NOMO-1 treated with dmso at 0.1 percent for 144 hours (cell line): ENCODE results near the gene GANC.

Experiments used
- DNase-seq: peaks from one replicate; lab custom pipeline; 2025; ENCODE audit not compliant: unreplicated experiment; lab: John Stamatoyannopoulos, UW

GANC gene

GRCh38 chr15:42375252-42375651 lies 102.3 kb downstream of the GANC start:
- no peak for DNase-seq

DNA sequence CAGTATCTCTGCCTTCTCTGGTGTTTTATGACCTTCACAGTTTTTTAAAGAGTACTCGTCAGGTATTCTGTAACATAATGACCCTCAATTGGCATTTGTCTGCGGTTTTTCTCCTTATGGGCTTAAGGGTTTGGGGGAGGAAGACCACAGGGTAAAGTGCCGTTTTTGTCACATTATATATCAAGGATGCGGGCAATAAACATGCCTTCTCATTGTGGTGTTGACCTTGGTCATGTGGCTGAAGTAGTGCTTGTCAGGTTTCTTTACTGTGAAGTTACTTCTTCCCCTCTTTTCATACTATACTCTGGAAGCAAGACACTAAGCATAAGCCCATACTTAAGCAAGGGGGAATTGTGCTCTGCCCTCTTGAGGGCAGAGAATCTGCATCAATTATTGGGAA lies 102.9 kb downstream of the GANC start:
- DNase-seq: no peak

- DNase-seq: no peak
Measured at GRCh38 chr15:42378011-42378410, 105.0 kb downstream of the GANC start.

GRCh38 chr15:42384597-42384996 lies 111.6 kb downstream of the GANC start:
- DNase-seq: no peak

DNA sequence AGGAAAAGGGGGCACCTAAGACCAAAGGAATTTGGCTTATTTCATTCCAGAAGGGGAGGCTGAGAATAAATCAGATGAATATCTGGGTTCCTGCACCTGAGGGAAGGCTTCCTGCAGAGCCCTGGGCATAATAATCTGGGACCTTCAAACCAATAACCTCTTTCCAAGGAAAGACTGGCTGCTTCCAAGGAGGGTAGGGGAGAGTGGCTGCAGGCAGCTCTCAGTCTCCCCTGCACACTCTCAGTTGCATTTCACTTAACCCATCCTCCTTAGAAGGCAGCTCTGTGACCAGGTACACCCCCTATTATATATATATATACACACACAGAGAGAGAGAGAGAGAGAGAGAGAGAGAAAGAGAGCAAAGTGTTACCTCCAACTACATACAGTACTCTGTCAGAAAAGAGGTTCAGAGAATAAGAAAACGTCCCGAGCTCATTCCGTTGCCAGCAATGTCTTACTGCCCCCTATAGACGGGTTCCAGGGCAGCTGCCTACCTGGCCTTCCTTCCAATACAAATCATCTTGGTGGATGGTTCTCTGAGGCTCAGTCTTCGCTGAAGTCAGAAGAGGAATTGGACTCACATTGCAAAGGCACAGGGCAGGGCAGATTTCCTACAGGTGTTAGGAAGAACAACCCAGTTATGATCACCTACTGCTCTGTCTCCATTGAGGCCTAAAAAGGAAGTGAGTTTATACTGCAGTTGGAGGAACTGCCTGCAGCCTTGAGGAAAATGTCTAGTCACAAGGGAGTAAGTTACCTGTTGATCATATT lies 112.4 kb downstream of the GANC start:
- no peak for DNase-seq

DNA sequence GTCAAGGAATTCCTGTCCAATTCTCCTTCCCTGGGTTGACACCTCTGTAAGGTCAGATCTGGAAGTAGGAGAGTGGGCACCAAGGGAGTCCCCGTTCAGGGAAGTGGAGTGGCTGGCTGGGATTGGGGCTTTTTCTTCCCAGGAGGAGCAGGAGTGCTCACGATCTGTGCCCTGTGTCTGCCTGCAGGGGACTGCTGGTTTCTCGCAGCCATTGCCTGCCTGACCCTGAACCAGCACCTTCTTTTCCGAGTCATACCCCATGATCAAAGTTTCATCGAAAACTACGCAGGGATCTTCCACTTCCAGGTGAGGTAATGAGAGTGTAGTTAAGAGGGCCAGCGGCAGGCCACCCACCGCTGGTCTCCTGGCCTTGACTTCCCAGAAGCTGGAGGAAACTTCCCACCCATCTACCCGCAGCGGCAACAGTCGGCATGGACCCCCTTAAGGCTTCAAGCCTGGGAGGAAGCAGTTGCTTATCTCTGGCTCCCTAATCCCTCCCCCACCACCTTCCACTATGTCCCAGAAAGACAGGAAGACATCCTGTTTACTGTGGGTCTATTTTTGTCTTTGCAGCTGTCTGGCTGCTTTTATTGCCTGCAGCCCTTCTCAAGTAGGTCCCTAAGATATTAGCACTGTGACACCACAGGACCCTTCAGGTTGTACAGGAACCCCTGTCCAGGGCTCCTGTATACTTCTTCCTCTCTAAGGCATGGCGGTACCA lies 113.1 kb downstream of the GANC start:
- DNase-seq: no peak

GRCh38 chr15:42387603-42388002 lies 114.6 kb downstream of the GANC start:
- no peak for DNase-seq

GRCh38 chr15:42392309-42393024 lies 119.5 kb downstream of the GANC start:
- no peak for DNase-seq

- no peak for DNase-seq
Measured at GRCh38 chr15:42394106-42394505, 121.1 kb downstream of the GANC start.

DNA sequence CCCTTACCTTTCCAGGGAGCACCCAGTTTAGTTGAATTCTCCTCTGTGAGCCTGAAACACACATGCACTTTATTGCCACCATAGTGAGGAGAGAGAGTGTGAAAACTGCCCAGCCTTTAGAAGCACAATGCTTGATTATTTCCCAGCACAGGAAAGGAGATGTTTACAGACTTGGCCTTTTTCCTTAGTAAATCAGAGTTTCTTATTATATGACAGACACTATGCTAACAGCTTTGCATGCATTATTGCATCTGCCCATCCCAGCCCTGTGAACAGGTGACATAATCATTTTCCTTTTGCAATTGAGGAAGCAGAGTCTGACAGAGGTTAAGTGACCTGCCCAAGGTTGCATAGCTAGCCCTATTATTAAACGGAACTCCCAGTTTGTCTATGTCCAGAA lies 122.8 kb downstream of the GANC start:
- no peak for DNase-seq

- DNase-seq: no peak
Measured at GRCh38 chr15:42401544-42402454, 128.8 kb downstream of the GANC start.

DNA sequence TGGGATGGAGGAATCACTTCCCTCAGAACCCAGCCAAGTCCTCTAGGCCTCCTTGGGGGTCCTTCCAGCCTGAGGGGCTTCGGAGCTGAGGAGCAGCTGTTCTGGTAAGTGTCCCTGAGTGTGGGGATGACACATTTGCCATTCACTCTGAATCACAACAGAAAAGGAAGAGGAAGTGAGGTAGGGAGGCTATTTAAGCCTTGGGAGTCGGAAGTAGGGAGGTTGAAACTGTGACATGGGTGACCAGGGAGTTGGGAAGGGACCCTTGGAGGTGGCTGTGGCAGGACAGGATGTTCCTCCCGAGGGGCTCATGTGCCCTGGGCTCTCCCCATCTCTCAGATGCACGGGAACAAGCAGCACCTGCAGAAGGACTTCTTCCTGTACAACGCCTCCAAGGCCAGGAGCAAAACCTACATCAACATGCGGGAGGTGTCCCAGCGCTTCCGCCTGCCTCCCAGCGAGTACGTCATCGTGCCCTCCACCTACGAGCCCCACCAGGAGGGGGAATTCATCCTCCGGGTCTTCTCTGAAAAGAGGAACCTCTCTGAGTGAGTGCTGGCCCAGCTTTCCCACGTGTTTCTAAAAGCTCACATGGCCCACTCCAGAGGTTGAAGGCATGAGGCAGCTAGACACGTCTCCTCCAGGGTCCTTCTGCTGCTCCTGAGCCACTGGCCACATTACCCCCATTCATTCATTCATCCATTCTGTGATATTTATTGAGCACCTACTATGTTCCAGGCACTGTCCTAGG lies 129.6 kb downstream of the GANC start:
- no peak for DNase-seq

DNA sequence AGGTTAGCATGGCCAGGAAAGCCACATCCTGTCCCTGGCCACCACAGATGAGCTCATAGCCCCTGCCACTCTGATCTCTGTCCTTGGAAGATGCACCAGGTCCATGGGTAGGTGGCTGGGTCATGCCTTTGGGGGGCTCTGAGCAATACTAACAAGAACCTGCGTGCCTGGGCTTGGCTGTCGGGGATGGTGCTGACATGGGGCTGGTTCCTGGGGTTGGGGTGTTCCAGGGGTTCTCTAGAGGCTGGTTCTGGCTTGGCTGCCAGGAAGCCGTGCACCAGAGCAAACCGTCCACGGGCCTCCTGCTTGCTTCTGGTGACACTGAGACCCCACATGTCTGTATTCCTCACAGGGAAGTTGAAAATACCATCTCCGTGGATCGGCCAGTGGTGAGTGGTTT lies 130.4 kb downstream of the GANC start:
- no peak for DNase-seq

DNA sequence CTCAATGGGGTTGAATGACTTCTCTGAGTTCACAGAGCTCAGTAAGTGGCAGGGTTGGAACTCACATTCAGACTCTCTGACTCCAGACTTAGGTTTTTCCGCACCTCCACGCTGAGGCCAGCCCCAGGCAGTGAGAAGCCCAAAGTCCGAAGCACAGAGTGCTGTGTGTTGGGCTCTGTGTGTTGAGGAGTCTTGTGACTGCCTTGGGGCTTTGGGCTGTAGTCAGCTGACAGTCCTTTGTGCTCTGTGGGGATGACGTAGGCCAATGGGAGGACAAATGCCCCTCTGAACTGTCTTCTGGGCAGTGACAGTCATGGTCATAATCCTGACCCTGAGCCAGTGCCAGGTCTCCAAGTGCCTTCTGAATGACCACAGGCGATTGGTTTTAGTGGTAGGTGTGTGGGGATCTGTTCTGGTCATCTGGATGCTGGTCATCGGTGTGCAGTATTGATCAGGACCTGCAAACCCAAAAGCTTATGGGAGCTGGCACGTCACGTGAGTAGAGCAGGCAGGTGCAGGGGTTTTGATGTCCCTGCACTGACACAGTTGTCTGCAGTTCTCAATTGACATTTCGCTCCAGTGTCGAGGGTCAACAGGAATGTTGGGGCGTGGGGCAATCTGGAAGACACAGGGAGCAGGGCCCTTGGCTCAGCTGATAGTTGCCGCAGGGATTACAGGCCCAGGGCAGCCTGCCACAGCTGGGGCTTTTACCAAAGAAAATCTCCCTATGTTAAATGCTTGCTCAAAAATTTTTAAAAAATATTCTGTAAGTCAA lies 131.6 kb downstream of the GANC start:
- DNase-seq: no peak

DNA sequence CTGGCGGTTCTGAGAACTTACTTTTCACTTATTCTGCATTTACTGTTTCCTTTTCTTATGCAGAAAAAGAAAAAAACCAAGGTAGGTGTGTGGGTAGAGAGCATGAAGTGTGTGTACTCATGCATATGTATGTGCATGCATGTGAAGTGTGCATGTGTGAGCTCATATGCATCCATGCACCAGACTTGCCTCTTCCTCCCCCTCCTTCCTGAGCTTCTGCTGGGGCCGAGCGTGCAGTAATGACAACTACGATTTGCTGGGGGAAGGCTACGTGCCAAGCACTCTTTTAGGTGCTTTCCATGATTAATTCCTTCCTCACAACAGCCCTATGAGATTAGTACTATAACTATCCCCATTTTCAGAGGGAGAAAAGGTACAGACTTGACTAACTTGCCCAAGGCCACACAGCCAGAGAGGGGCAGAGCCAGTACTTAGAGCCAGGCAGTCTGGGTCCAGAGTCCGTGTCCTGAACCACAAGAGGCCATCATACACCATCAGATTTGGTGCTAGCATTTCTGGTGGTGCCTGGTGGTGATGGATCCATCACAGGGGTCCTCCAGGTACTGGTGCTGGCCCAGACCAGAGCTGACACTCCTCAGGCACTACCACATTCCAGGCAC lies 133.0 kb downstream of the GANC start:
- no peak for DNase-seq
